SHP77 (cell line): ENCODE data around the gene OLFM2.

Experiments
- DNase-seq, 2 experiments: peaks; one replicate each; lab custom pipeline; 2025; lab: John Stamatoyannopoulos, UW

OLFM2 gene

GRCh38 chr19:9906475-9907087, 29.7 kb downstream of the OLFM2 start:
- no peak for DNase-seq

- DNase-seq, result no peak
Measured at GRCh38 chr19:9903336-9903735, 33.0 kb downstream of the OLFM2 start.

DNA sequence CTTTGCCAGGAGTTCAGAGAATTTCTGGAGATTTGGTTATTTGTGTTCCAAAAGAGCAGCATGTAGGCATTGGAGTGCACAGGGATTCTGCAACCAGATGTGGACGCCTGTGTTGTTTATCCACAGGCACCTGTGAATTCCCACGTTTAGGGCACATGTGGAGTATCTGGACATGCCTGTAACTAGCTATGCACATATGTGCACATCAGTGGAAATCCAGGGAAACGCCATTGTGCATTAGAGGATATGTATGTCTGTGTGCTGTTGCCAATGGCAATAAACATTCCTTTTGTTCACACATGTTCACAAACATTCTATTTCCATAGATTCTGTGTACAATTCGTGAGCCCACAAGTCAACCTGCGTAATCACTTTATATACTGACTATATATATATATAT, 34.7 kb downstream of the OLFM2 start:
- no peak for DNase-seq

DNA sequence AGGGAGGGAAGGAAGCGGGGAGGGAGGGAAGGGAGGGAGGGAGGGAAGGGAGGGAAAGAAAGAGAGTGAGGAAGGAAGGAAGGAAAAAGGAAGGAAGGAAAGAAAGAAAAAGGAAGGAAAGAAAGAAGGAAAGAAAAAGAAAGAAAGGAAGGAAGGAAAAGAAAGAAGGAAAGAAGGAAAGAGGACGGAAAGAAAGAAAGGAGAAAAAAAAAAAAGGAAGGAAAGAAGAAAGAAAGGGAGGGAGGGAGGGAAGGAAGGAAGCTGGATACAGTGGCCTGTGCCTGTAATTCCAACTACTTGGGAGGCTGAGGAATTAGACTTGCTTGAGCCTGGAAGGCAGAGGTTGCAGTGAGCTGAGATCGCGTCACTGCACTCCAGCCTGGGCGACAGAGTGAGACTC, 35.3 kb downstream of the OLFM2 start:
- DNase-seq, result no peak

DNA sequence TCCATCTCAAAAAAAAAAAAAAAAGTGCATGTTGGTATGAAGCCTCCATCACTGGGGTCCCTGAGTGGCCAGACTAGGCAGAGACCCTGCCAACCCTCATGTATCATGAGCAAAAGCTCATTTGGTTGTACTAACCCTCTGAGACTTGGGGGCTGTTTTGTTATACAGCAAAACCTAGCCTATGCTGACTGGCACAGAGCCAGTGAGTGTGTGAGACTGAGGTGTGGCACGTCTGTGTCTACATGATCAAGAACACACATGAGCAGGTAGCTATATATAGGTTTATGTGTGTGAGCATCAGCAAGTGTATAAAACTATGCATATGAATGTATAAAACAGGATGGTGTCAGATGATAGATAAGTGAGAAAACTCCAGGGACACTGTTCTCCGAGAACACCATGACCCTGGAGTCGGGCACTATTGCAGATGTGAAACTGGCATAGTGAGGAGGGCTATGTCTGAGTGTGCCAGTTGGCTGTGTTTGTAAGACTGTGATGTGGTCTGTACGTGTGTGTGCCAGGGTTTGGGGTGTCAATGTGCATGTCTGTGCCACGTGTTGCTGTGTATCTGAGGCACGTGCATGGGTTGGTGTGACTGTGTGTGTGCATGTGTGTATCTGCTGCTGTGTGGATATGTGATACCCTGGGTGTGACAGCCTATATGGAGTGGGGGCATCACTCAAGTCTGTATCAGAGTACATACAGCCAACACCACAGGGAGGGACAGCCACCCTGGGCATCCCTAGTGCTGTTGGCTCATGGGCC, 44.5 kb downstream of the OLFM2 start:
- no peak for DNase-seq

- DNase-seq, result no peak
Measured at GRCh38 chr19:9885077-9885552, 51.2 kb downstream of the OLFM2 start.

- DNase-seq, result no peak
Measured at GRCh38 chr19:9883764-9884163, 52.6 kb downstream of the OLFM2 start.

- peak; percentile 46 to 69 for DNase-seq
Measured at GRCh38 chr19:9883231-9883758, 53.0 kb downstream of the OLFM2 start.

GRCh38 chr19:9881720-9882119, 54.6 kb downstream of the OLFM2 start:
- no peak for DNase-seq

GRCh38 chr19:9878511-9879196, 57.7 kb downstream of the OLFM2 start:
- DNase-seq, result no peak

DNA sequence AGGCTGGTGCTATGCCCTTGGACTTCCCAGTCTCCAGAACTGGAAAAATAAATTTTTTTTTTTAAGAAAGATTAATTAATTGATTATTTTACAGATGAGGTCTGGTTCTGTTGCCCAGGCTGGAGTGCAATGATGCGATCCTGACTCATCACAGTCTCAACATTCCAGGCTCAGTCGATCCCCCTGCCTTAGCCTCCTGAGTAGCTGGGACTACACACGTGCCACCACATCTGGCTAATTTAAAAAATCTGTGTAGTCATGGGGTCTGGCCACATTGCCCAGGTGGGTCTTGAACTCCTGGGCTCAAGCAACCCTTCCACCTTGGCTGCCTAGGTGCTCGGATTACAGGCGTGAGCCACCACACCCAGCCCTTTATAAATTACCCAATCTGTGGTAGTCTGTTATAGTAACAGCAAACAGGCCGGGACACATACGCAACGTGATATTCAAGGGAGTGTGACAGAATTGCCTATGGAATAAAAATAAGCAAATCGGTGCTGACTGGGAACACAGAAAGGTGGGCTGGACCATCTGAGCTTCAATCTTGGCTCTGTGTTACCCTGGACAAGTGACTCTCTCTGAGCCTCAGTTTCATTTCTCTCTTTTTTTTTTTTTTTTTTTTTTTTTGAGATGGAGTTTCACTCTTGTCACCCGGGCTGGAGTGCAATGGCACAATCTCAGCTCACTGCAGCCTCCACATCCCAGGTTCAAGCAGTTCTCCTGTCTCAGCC, 58.4 kb downstream of the OLFM2 start:
- no peak for DNase-seq

GRCh38 chr19:9875796-9876195, 60.5 kb downstream of the OLFM2 start:
- no peak for DNase-seq

DNA sequence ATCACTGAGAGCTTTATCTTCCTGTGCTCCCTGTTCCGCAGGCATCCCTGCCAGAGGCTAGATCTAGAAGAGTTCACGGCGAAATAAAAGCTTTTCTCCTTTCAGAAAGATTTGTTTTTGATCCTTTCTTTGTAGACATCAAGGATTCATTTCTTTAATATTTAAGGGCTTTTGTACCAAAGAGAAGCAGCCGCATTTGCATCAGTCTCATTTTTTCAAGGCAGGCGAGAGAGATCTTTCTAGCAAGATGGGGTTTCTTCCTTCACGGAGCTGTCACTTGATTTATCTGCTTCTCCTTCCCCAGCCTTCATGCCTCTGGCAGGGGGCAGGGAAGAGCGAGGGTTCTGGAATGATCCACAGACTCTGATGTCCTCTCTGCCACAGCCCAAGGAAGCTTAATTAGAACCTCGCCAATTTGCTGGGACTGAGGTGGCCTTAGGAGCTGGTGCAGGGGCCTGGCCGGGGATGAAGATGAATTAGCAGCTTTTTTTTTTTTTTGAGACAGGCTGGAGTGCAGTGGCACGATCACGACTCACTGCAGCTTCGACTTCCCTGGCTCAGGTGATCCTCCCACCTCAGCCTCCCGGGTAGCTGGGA, 61.2 kb downstream of the OLFM2 start:
- no peak for DNase-seq

DNA sequence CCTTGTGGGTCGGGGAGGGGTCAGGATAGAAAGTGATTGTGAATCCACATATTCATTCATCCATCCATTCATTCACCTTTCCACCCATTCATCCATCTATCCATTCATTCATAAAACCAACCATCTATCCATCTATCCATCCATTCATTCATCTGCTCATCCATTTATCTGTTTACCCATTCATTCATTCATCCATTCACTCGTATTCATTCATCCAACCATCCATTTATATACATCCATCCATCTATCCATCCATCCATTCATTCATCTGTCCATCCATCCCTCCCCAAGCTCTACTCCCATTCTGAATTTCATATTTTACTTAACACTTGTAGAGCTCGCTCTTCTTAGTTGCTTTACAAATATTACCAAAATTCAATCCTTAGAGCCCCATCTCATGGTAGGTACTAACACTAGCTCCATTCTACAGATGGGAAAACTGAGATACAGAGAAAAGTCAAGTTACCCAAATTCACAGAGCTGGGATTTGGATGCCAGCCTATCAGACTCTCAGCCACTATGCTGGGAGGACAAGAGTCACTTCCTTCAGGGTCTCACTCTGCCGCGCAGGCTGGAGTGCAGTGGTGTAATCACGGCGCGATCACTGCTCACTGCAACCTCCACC, 63.6 kb downstream of the OLFM2 start:
- DNase-seq, result no peak

DNA sequence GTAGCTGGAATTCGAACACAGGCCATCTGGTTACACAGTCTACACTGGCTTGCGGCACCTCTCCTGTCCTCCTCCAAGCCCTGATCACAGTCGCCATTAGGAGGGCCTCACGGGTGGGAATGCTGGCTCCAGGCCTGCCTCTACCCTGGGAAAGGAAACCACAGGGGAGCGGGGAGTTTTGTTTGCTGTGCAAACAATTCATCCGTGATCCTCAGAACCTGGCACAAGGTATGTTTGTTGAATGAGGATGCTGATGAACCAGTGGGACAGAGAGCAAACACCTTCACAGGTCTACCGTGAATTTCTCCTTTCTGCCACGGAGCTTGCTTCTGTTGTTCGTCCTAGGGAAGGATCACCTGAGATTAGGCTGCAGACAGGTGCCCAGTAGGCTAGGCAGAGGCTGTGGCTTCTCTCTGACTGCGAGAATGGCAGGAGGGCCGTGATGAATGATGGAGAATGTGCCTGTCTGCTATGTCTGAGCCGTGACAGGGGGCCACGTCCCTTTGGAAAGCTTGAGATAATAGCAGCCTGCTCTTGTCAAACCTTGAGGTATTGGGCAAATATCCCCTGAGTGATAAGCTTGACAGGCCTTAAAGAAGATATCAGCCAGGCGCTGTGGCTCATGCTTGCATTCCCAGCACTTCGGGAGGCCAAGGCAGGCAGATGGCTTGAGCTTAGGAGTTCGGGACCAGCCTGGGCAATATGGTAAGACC, 64.5 kb downstream of the OLFM2 start:
- DNase-seq, result no peak

- no peak for DNase-seq
Measured at GRCh38 chr19:9868983-9869617, 67.2 kb downstream of the OLFM2 start.

- no peak for DNase-seq
Measured at GRCh38 chr19:9865732-9866501, 70.4 kb downstream of the OLFM2 start.

DNA sequence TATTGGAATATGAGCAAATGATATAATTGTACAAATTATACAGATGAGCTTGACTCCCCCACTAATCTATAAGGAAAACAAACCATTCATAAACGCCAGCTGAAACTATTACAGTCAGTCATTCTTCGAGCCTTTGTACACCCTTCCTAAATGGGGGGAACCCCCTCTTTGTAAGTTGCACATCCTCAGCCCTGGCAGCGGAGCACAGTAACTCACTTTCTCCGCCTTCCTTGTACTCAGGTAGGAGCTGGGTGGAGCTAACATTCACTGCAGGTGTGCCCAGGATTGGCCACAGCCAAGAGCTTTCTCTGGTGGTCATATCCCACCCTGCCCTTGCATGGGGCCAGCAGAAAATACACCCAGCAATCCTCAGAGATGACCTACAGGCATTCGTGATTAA, 72.6 kb downstream of the OLFM2 start:
- no peak for DNase-seq

GRCh38 chr19:9862938-9863337, 73.4 kb downstream of the OLFM2 start:
- DNase-seq, result no peak
